Fibroblast of upper back skin (primary cell): ENCODE results near the gene TMPRSS3.

ENCODE experiments used
- DNase-seq: peaks from one replicate; pipeline ENCODE4 v3.0.0-alpha.2; 2013

TMPRSS3 gene

GRCh38 chr21:42395905-42396651 lies at the start of gene TMPRSS3:
Gene TMPRSS3, minus strand, starts transcription at chr21:42396052. Its CDS starts 635 bp downstream, at chr21:42395417.
- no peak for DNase-seq

GRCh38 chr21:42445311-42445710 lies 49.5 kb upstream of the TMPRSS3 start:
- DNase-seq: no peak

GRCh38 chr21:42444745-42445059 lies 48.9 kb upstream of the TMPRSS3 start:
- DNase-seq: no peak

- no peak for DNase-seq
These were observed 48.3 kb upstream of the TMPRSS3 start for GRCh38 chr21:42443876-42444744.

GRCh38 chr21:42443181-42443785 lies 47.4 kb upstream of the TMPRSS3 start:
- DNase-seq: no peak

GRCh38 chr21:42441963-42442362 lies 46.1 kb upstream of the TMPRSS3 start:
- no peak for DNase-seq

- no peak for DNase-seq
These were observed 44.4 kb upstream of the TMPRSS3 start for GRCh38 chr21:42440187-42440792.

GRCh38 chr21:42439284-42440186 lies 43.7 kb upstream of the TMPRSS3 start:
- no peak for DNase-seq

GRCh38 chr21:42438316-42439205 lies 42.7 kb upstream of the TMPRSS3 start:
- DNase-seq: no peak

GRCh38 chr21:42437786-42438185 lies 41.9 kb upstream of the TMPRSS3 start:
- DNase-seq: no peak

- no peak for DNase-seq
These were observed 41.1 kb upstream of the TMPRSS3 start for GRCh38 chr21:42436914-42437313.

- DNase-seq: no peak
These were observed 40.0 kb upstream of the TMPRSS3 start for GRCh38 chr21:42435833-42436232.

GRCh38 chr21:42435401-42435800 lies 39.5 kb upstream of the TMPRSS3 start:
- no peak for DNase-seq

- no peak for DNase-seq
These were observed 39.0 kb upstream of the TMPRSS3 start for GRCh38 chr21:42434884-42435283.

- DNase-seq: no peak
These were observed 38.2 kb upstream of the TMPRSS3 start for GRCh38 chr21:42433946-42434551.

- no peak for DNase-seq
These were observed 36.8 kb upstream of the TMPRSS3 start for GRCh38 chr21:42432695-42433094.

GRCh38 chr21:42431196-42431595 lies 35.3 kb upstream of the TMPRSS3 start:
- DNase-seq: no peak

GRCh38 chr21:42430521-42430920 lies 34.7 kb upstream of the TMPRSS3 start:
- no peak for DNase-seq

GRCh38 chr21:42429856-42430255 lies 34.0 kb upstream of the TMPRSS3 start:
- DNase-seq: no peak

GRCh38 chr21:42429021-42429420 lies 33.2 kb upstream of the TMPRSS3 start:
- DNase-seq: no peak
